K562 (cell line): ENCODE data around the gene HYAL1. TPM values are rescaled to one million over a fixed set of nuclear protein-coding genes. Genes with fewer than 3 reads are reported as not detected.

Source experiments
- CHD4 ChIP-seq: fragments of 200-600 bp; sonication (generic); IDR thresholded peaks from 3 replicates; pipeline ENCODE4 v1.6.1; 2012; ENCODE audit warnings: low read depth, mild to moderate bottlenecking, mixed read lengths, low read length, inconsistent platforms; ENCODE audit not compliant: insufficient read depth, insufficient replicate concordance, poor library complexity, severe bottlenecking
- CTBP1 ChIP-seq: fragments of 450-650 bp; IDR thresholded peaks from 2 replicates; pipeline ENCODE4 v1.6.1; 2016; ENCODE audit warnings: borderline replicate concordance
- ESRRB ChIP-seq: fragments of 250-450 bp; sonication (Bioruptor Pico); IDR thresholded peaks from 2 replicates; pipeline ENCODE4 v1.5.0; 2020; ENCODE audit warnings: mild to moderate bottlenecking, moderate library complexity, borderline replicate concordance
- RUNX1 ChIP-seq: sonication (generic); IDR thresholded peaks from 2 replicates; pipeline ENCODE4 v1.6.1; 2016; ENCODE audit warnings: antibody characterized with exemption, low read depth
- ZNF12 ChIP-seq: sonication (generic); formaldehyde crosslinking; IDR thresholded peaks from 2 replicates; pipeline ENCODE4 v1.4.0; 2020; ENCODE audit warnings: mild to moderate bottlenecking, missing genetic modification reagents
- ZNF77 ChIP-seq: fragments of 250-450 bp; sonication (Bioruptor Pico); IDR thresholded peaks from 2 replicates; pipeline ENCODE4 v1.5.0; 2020
- polyA plus RNA-seq, 8 experiments: library from polyadenylated mRNA; depleted of rRNA in 4 of 8; stranded (reverse) in 5 of 8; unstranded in 3 of 8; fragments of >200 nt; fragmentation: Nextera tagmentation in 2 of 8; fragmentation: Illumina TruSeq in 1 of 8; extraction: Ambion mirVana in 2 of 8; extraction: Trizol in 1 of 8; gene quantifications; 2 replicates each; pipeline versions ENCODE4 v1.2.1 to v1.2.3, GENCODE V29; 2011 to 2014; ENCODE audit warnings: inconsistent platforms in 1 of 8, missing spikeins in 1 of 8
- total RNA-seq, 7 experiments: library from RNA; depleted of rRNA in 6 of 7; stranded (reverse); fragments of >200 nt in 6 of 7; fragmentation: Illumina TruSeq in 2 of 7; extraction: Trizol in 2 of 7; gene quantifications; 2 replicates each; pipeline versions ENCODE4 v1.2.1 to v1.2.3, GENCODE V29; 2011 to 2021; ENCODE audit warnings: low replicate concordance in 1 of 7
- TF ChIP-seq, protein P1 (sequence below): fragments of 250-450 bp; sonication (Bioruptor Pico); IDR thresholded peaks from 2 replicates; pipeline ENCODE4 v1.9.0; 2021; ENCODE audit warnings: mild to moderate bottlenecking, inconsistent platforms
- TF ChIP-seq, protein P2 (sequence below): sonication (generic); formaldehyde crosslinking; IDR thresholded peaks from 2 replicates; pipeline ENCODE4 v1.8.1; 2022; ENCODE audit warnings: missing genetic modification reagents
- TF ChIP-seq, protein P3 (sequence below): fragments of 450-650 bp; IDR thresholded peaks from 2 replicates; pipeline ENCODE4 v1.6.1; 2016; ENCODE audit warnings: low read depth

Gene HYAL1
- total and polyA plus RNA-seq, 9 of the 15 experiments (the other 6 are each of a cell fraction or from before 2014, with no cell fraction given), result 1.4 to 8.5 (median 4.7) TPM

DNA sequence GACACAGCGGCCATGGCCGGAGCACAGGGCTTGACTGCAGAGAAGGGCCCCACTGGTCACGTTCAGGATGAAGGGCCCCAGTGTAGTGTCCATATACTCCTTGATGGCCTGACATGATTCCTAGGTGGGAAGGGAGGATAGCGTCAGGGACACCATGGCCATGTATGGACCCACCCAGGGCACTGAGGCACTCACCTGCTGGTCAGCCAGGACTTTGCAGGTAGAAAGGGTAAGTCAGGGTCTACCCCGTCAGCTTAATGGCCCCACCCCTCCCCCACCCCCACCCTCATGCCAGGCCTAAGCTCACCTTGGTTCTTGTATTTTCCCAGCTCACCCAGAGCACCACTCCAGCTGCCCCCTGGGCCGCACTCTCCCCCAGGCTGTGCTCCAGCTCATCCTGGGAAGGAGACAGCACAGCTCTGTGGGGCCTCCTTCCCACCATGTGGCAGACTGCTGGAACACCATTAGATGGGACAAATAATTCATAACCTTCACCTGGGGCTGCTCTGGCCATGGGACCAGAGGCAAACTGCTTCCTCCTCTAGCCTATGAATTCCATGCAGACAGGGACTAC lies 2.6 kb downstream of the HYAL1 start (continued):
- no peak for TF ChIP-seq ZNF12 (CRISPR knock-in tag)
- TF ChIP-seq, protein P1, sequence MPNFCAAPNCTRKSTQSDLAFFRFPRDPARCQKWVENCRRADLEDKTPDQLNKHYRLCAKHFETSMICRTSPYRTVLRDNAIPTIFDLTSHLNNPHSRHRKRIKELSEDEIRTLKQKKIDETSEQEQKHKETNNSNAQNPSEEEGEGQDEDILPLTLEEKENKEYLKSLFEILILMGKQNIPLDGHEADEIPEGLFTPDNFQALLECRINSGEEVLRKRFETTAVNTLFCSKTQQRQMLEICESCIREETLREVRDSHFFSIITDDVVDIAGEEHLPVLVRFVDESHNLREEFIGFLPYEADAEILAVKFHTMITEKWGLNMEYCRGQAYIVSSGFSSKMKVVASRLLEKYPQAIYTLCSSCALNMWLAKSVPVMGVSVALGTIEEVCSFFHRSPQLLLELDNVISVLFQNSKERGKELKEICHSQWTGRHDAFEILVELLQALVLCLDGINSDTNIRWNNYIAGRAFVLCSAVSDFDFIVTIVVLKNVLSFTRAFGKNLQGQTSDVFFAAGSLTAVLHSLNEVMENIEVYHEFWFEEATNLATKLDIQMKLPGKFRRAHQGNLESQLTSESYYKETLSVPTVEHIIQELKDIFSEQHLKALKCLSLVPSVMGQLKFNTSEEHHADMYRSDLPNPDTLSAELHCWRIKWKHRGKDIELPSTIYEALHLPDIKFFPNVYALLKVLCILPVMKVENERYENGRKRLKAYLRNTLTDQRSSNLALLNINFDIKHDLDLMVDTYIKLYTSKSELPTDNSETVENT (CRISPR knock-in tag), result no peak
- TF ChIP-seq RUNX1, result no peak
- TF ChIP-seq, protein P2, sequence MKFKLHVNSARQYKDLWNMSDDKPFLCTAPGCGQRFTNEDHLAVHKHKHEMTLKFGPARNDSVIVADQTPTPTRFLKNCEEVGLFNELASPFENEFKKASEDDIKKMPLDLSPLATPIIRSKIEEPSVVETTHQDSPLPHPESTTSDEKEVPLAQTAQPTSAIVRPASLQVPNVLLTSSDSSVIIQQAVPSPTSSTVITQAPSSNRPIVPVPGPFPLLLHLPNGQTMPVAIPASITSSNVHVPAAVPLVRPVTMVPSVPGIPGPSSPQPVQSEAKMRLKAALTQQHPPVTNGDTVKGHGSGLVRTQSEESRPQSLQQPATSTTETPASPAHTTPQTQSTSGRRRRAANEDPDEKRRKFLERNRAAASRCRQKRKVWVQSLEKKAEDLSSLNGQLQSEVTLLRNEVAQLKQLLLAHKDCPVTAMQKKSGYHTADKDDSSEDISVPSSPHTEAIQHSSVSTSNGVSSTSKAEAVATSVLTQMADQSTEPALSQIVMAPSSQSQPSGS (CRISPR knock-in tag), result no peak
- TF ChIP-seq, protein P3, sequence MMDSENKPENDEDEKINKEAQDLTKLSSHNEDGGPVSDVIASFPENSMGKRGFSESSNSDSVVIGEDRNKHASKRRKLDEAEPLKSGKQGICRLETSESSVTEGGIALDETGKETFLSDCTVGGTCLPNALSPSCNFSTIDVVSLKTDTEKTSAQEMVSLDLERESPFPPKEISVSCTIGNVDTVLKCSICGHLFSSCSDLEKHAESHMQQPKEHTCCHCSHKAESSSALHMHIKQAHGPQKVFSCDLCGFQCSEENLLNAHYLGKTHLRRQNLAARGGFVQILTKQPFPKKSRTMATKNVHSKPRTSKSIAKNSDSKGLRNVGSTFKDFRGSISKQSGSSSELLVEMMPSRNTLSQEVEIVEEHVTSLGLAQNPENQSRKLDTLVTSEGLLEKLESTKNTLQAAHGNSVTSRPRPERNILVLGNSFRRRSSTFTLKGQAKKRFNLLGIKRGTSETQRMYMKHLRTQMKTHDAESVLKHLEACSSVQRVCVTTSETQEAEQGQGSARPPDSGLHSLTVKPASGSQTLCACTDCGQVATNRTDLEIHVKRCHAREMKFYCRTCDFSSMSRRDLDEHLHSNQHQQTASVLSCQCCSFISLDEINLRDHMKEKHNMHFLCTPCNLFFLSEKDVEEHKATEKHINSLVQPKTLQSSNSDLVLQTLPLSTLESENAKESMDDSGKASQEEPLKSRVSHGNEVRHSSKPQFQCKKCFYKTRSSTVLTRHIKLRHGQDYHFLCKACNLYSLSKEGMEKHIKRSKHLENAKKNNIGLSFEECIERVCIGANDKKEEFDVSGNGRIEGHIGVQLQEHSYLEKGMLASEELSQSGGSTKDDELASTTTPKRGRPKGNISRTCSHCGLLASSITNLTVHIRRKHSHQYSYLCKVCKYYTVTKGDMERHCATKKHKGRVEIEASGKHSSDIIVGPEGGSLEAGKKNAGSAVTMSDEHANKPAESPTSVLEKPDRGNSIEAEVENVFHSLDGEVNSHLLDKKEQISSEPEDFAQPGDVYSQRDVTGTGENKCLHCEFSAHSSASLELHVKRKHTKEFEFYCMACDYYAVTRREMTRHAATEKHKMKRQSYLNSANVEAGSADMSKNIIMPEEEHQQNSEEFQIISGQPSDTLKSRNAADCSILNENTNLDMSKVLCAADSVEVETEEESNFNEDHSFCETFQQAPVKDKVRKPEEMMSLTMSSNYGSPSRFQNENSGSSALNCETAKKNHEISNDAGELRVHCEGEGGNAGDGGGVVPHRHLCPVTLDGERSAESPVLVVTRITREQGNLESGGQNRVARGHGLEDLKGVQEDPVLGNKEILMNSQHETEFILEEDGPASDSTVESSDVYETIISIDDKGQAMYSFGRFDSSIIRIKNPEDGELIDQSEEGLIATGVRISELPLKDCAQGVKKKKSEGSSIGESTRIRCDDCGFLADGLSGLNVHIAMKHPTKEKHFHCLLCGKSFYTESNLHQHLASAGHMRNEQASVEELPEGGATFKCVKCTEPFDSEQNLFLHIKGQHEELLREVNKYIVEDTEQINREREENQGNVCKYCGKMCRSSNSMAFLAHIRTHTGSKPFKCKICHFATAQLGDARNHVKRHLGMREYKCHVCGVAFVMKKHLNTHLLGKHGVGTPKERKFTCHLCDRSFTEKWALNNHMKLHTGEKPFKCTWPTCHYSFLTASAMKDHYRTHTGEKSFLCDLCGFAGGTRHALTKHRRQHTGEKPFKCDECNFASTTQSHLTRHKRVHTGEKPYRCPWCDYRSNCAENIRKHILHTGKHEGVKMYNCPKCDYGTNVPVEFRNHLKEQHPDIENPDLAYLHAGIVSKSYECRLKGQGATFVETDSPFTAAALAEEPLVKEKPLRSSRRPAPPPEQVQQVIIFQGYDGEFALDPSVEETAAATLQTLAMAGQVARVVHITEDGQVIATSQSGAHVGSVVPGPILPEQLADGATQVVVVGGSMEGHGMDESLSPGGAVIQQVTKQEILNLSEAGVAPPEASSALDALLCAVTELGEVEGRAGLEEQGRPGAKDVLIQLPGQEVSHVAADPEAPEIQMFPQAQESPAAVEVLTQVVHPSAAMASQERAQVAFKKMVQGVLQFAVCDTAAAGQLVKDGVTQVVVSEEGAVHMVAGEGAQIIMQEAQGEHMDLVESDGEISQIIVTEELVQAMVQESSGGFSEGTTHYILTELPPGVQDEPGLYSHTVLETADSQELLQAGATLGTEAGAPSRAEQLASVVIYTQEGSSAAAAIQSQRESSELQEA, result no peak
- TF ChIP-seq CHD4, result no peak
- TF ChIP-seq ESRRB (CRISPR knock-in tag), result no peak
- TF ChIP-seq CTBP1, result no peak
- TF ChIP-seq ZNF77 (CRISPR knock-in tag), result no peak
